Keratinocyte (primary cell): ENCODE data around the gene ARFGEF3. TPM values are rescaled to one million over a fixed set of nuclear protein-coding genes. Genes with fewer than 3 reads are reported as not detected.

Experiments
- DNase-seq: peaks from one replicate; pipeline ENCODE4 v3.0.0-alpha.2; 2011; ENCODE audit warnings: low read depth, missing footprints, low spot score
- FAIRE-seq: peaks from 2 replicates; lab custom pipeline; 2011; peaks lifted over from hg19 to GRCh38; lab: Jason Lieb, UNC
- H2AFZ ChIP-seq: 2 replicates; pipeline ENCODE4 v1.6.0; 2012; ENCODE audit warnings: low read length, control low read depth, inconsistent platforms; ENCODE audit not compliant: control insufficient read depth
- H3K27ac ChIP-seq: 2 replicates; pipeline ENCODE4 v1.5.1; 2011; ENCODE audit warnings: low read length; ENCODE audit not compliant: control insufficient read depth, insufficient read depth
- H3K27me3 ChIP-seq: 3 replicates; pipeline ENCODE4 v1.6.0; 2011; ENCODE audit warnings: low read length; ENCODE audit not compliant: control insufficient read depth, insufficient read depth; ENCODE audit errors: extremely low read depth
- H3K36me3 ChIP-seq, 2 experiments: 2 replicates in 1 of 2; 3 replicates in 1 of 2; pipeline ENCODE4 v1.5.1; 2011; ENCODE audit warnings: low read length in 2 of 2, mild to moderate bottlenecking in 1 of 2; ENCODE audit not compliant: control insufficient read depth in 2 of 2, insufficient read depth in 2 of 2; ENCODE audit errors: extremely low read depth in 1 of 2
- H3K4me1 ChIP-seq: 3 replicates; pipeline ENCODE4 v1.5.1; 2011; ENCODE audit warnings: low read length; ENCODE audit not compliant: control insufficient read depth, insufficient read depth; ENCODE audit errors: extremely low read depth
- H3K4me2 ChIP-seq: 3 replicates; pipeline ENCODE4 v1.6.0; 2011; ENCODE audit warnings: low read depth, low read length; ENCODE audit not compliant: control insufficient read depth, insufficient read depth; ENCODE audit errors: extremely low read depth
- H3K4me3 ChIP-seq, 3 experiments: fragments of 200-600 bp in 1 of 3; sonication (generic) in 1 of 3; 2 replicates in 2 of 3; 3 replicates in 1 of 3; pipeline ENCODE4 v1.5.1; 2011 to 2016; ENCODE audit warnings: low read length in 3 of 3, mild to moderate bottlenecking in 3 of 3, control low read depth in 2 of 3, inconsistent platforms in 1 of 3, low read depth in 1 of 3, mixed read lengths in 1 of 3, mixed run types in 1 of 3, moderate library complexity in 1 of 3; ENCODE audit not compliant: control insufficient read depth in 2 of 3, insufficient read depth in 2 of 3; ENCODE audit errors: extremely low read depth in 1 of 3
- H3K79me2 ChIP-seq: 2 replicates; pipeline ENCODE4 v1.6.0; 2012; ENCODE audit warnings: low read length; ENCODE audit not compliant: control insufficient read depth, insufficient read depth
- H3K9ac ChIP-seq: 3 replicates; pipeline ENCODE4 v1.6.0; 2011; ENCODE audit warnings: low read length; ENCODE audit not compliant: control insufficient read depth, insufficient read depth; ENCODE audit errors: extremely low read depth
- H3K9me1 ChIP-seq: 3 replicates; pipeline ENCODE4 v1.6.0; 2011; ENCODE audit warnings: low read length; ENCODE audit not compliant: control insufficient read depth, insufficient read depth; ENCODE audit errors: extremely low read depth
- H3K9me3 ChIP-seq: 2 replicates; pipeline ENCODE4 v1.5.1; 2012; ENCODE audit warnings: low read depth, low read length; ENCODE audit not compliant: control insufficient read depth
- H4K20me1 ChIP-seq: 3 replicates; pipeline ENCODE4 v1.6.0; 2011; ENCODE audit warnings: low read length; ENCODE audit not compliant: control insufficient read depth, insufficient read depth; ENCODE audit errors: extremely low read depth
- EZH2 ChIP-seq: IDR thresholded peaks from one replicate; pipeline ENCODE4 v1.6.1; 2012; ENCODE audit warnings: inconsistent platforms, mild to moderate bottlenecking, low read length, moderate library complexity
- dilution Hi-C: fragments of 300-500 bp; cut with MboI; formaldehyde crosslinking; loops from one replicate; pipeline ENCODE4 v1.7.0; 2020; ENCODE audit warnings: low sequenced_read_pairs; ENCODE audit not compliant: extremely low pct_ligation_motif_present
- polyA plus RNA-seq, 5 experiments: library from polyadenylated mRNA; depleted of rRNA in 3 of 5; stranded (reverse) in 3 of 5; stranded (forward) in 1 of 5; unstranded in 1 of 5; fragments of >200 nt; gene quantifications; 1 replicate in 1 of 5; 2 replicates in 3 of 5; 3 replicates in 1 of 5; pipeline versions ENCODE4 v1.2.1 to v1.2.3, GENCODE V29; 2011 to 2012; ENCODE audit warnings: missing spikeins in 2 of 5, low read depth in 1 of 5, low replicate concordance in 1 of 5
- TF ChIP-seq, protein P1 (sequence below), 3 experiments: IDR thresholded peaks in 1 of 3; conservative IDR thresholded peaks in 1 of 3; optimal IDR thresholded peaks in 1 of 3; 2 replicates in 2 of 3; 3 replicates in 1 of 3; pipeline versions ENCODE3 to v1.5.1; 2011; ENCODE audit warnings: low read length in 3 of 3, mild to moderate bottlenecking in 3 of 3, moderate library complexity in 2 of 3, control low read depth in 1 of 3, inconsistent platforms in 1 of 3; ENCODE audit not compliant: insufficient read depth in 2 of 3; ENCODE audit errors: extremely low read depth in 1 of 3

The ARFGEF3 gene
- polyA plus RNA-seq, 1 donor (not counting 4 experiments of a cell fraction or from before 2014, with no cell fraction given) = 0.09 TPM

DNA sequence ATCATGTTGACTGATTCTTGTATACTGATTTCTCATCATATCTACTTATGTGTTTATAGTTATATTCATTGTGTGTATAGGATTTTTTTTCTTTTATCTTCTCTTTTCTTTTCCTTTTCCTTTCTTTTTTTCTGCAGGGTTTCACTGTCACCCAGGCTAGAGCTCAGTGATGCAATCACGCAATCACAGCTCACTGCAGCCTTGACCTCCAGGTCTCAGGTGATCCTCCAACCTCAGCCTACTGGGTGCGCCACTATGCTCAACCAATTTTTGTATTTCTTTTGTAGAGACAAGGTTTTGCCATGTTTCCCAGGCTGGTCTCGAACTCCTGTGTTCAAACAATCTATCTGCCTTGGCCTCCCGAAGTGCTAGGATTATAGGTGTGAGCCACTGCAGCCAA lies 58.2 kb downstream of the ARFGEF3 start:
- no peak for TF ChIP-seq EZH2
- TF ChIP-seq, protein P1, sequence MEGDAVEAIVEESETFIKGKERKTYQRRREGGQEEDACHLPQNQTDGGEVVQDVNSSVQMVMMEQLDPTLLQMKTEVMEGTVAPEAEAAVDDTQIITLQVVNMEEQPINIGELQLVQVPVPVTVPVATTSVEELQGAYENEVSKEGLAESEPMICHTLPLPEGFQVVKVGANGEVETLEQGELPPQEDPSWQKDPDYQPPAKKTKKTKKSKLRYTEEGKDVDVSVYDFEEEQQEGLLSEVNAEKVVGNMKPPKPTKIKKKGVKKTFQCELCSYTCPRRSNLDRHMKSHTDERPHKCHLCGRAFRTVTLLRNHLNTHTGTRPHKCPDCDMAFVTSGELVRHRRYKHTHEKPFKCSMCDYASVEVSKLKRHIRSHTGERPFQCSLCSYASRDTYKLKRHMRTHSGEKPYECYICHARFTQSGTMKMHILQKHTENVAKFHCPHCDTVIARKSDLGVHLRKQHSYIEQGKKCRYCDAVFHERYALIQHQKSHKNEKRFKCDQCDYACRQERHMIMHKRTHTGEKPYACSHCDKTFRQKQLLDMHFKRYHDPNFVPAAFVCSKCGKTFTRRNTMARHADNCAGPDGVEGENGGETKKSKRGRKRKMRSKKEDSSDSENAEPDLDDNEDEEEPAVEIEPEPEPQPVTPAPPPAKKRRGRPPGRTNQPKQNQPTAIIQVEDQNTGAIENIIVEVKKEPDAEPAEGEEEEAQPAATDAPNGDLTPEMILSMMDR (optimal IDR thresholded peaks at IDR 0.05 in 1 of 3, IDR thresholded peaks at IDR 0.05 in 1 of 3, conservative IDR thresholded peaks at IDR 0.05 in 1 of 3; ENCODE audit: extremely low read depth in 1 of 3, insufficient read depth in 2 of 3, low read length in 3 of 3) = no peak
- no peak for FAIRE-seq

DNA sequence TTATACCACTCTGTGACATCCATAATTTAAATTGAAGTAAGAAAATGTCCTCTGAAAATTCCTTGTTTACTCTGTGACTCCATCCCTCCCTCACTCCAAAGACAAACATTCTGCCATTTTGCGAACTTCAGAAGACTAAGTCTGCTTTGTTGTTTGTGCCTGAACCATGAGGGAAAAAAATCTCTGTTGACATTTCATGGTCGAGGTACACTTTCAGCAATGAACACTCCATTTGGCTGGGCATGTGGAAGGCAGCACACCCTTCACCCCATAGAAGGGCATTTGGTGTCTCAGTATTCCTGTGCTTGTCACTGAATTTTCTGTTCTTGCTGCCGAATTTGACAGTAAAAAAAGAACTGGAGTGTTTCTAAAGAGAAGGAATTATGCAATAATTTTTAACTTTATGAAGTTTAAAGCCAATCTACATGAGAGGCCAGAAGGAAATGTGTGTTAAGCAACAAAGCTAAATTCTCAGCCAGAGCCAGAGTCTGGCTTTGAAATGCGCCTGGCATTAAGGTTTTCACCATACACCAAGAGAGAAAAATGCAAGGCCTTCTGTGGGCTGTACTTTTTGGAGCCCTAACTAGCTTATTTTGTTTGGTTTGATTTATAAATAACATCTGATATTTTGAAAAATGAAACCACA lies 61.3 kb downstream of the ARFGEF3 start:
- H3K27ac ChIP-seq = no peak overlapping the region
- DNase-seq (no peak), FAIRE-seq (no peak)
- H3K27me3 ChIP-seq = no peaks in the 10 kb centered on the region
- dilution Hi-C loops = no loop called here
- H3K4me1 ChIP-seq = no peaks in the 10 kb centered on the region
- H3K9me3 ChIP-seq = no peaks in the 10 kb centered on the region
- no peaks in the 10 kb centered on the region for H3K36me3 ChIP-seq
- no peak overlapping the region for H3K4me2 ChIP-seq
- H2AFZ ChIP-seq = no peak overlapping the region
- no peak overlapping the region for H3K4me3 ChIP-seq
- no peaks in the 10 kb centered on the region for H3K9me1 ChIP-seq
- no peak for TF ChIP-seq EZH2
- TF ChIP-seq, protein P1 (optimal IDR thresholded peaks at IDR 0.05 in 1 of 3, IDR thresholded peaks at IDR 0.05 in 1 of 3, conservative IDR thresholded peaks at IDR 0.05 in 1 of 3; ENCODE audit: extremely low read depth in 1 of 3, insufficient read depth in 2 of 3, low read length in 3 of 3) = no peak
- H3K79me2 ChIP-seq = no peaks in the 10 kb centered on the region
- H3K9ac ChIP-seq = no peak overlapping the region
- no peaks in the 10 kb centered on the region for H4K20me1 ChIP-seq

More for the DNA sequence above, 58.2 kb downstream of the ARFGEF3 start:
- H3K79me2 ChIP-seq = no peaks in the 10 kb centered on the region
- no peak for DNase-seq
- H3K9me1 ChIP-seq = no peaks in the 10 kb centered on the region
- H3K36me3 ChIP-seq = no peaks in the 10 kb centered on the region
- H3K27me3 ChIP-seq = no peaks in the 10 kb centered on the region
- no peaks in the 10 kb centered on the region for H3K4me1 ChIP-seq
- dilution Hi-C loops = no loop called here
- H4K20me1 ChIP-seq = no peaks in the 10 kb centered on the region
- no peak overlapping the region for H3K4me3 ChIP-seq
- no peak overlapping the region for H2AFZ ChIP-seq
- no peak overlapping the region for H3K27ac ChIP-seq
- no peak overlapping the region for H3K9ac ChIP-seq
- H3K4me2 ChIP-seq = no peak overlapping the region
- no peaks in the 10 kb centered on the region for H3K9me3 ChIP-seq
